ENCODE results near the gene STUM. TPM values are rescaled to one million over a fixed set of nuclear protein-coding genes. Genes with fewer than 3 reads are reported as not detected.

STUM gene
- polyA plus RNA-seq, 1 experiment, result not detected

- CTCF ChIA-PET, result interaction anchor here (1.1 to 1.7 kb wide), 2 partner anchors 14 to 15 kb away, joined by 3 to 9 read pairs; no protein-coding TSS in a partner anchor
- no peak for DNase-seq (ENCODE audit: low read depth)
- Histone ChIP-seq H3K36me3 (ENCODE audit: control insufficient read depth, insufficient read depth, low read length) (no peaks in the 10 kb centered on the region), H3K27me3 (ENCODE audit: control insufficient read depth, insufficient read depth, low read length) (peaks cover 5% of the 10 kb centered on the region), H3K4me3 (ENCODE audit: low read depth, low read length) (no peak overlapping the region)
- POLR2A ChIA-PET, result no interaction called here
- TF ChIP-seq CTCF (IDR thresholded peaks at IDR 0.05; ENCODE audit: insufficient read depth, low read depth, low read length), result no peak
These were observed 15.3 kb upstream of the STUM start for GRCh38 chr1:226533220-226533619.

GRCh38 chr1:226534098-226534497 is 14.5 kb upstream of the STUM start:
- CTCF ChIA-PET, result interaction anchor here (1.2 to 1.7 kb wide), 2 partner anchors 9 to 13 kb away, joined by 3 to 9 read pairs; no protein-coding TSS in a partner anchor
- no peaks in the 10 kb centered on the region for H3K36me3 ChIP-seq (ENCODE audit: control insufficient read depth, insufficient read depth, low read length)
- H3K27me3 ChIP-seq (ENCODE audit: control insufficient read depth, insufficient read depth, low read length), result peaks cover 5% of the 10 kb centered on the region
- no peak for DNase-seq (ENCODE audit: low read depth)
- POLR2A ChIA-PET, result no interaction called here
- H3K4me3 ChIP-seq (ENCODE audit: low read depth, low read length), result no peak overlapping the region
- TF ChIP-seq CTCF (IDR thresholded peaks at IDR 0.05; ENCODE audit: insufficient read depth, low read depth, low read length), result no peak

- TF ChIP-seq CTCF (IDR thresholded peaks at IDR 0.05; ENCODE audit: insufficient read depth, low read depth, low read length), result no peak
- ChIA-PET POLR2A (no interaction called here), CTCF (interaction anchor here (1.2 to 1.7 kb wide), 2 partner anchors 8 to 13 kb away, joined by 3 to 9 read pairs; no protein-coding TSS in a partner anchor)
- H3K27me3 ChIP-seq (ENCODE audit: control insufficient read depth, insufficient read depth, low read length), result peaks cover 4% of the 10 kb centered on the region
- H3K36me3 ChIP-seq (ENCODE audit: control insufficient read depth, insufficient read depth, low read length), result no peaks in the 10 kb centered on the region
- H3K4me3 ChIP-seq (ENCODE audit: low read depth, low read length), result no peak overlapping the region
- no peak for DNase-seq (ENCODE audit: low read depth)
These were observed 13.9 kb upstream of the STUM start for GRCh38 chr1:226534645-226535044.

GRCh38 chr1:226535666-226536065 is 12.9 kb upstream of the STUM start:
- no peaks in the 10 kb centered on the region for H3K36me3 ChIP-seq (ENCODE audit: control insufficient read depth, insufficient read depth, low read length)
- no peaks in the 10 kb centered on the region; the same call in 1 of the 2 replicates for H3K27me3 ChIP-seq (ENCODE audit: control insufficient read depth, insufficient read depth, low read length)
- POLR2A ChIA-PET, result no interaction called here
- no peak for TF ChIP-seq CTCF (IDR thresholded peaks at IDR 0.05; ENCODE audit: insufficient read depth, low read depth, low read length)
- DNase-seq (ENCODE audit: low read depth), result no peak
- no peak overlapping the region for H3K4me3 ChIP-seq (ENCODE audit: low read depth, low read length)
- CTCF ChIA-PET, result interaction anchor here (0.6 kb wide), 1 partner anchor 167 kb away, joined by 3 read pairs; no protein-coding TSS in a partner anchor

- DNase-seq (ENCODE audit: low read depth), result no peak
- no peaks in the 10 kb centered on the region for H3K36me3 ChIP-seq (ENCODE audit: control insufficient read depth, insufficient read depth, low read length)
- H3K4me3 ChIP-seq (ENCODE audit: low read depth, low read length), result no peak overlapping the region
- TF ChIP-seq CTCF (IDR thresholded peaks at IDR 0.05; ENCODE audit: insufficient read depth, low read depth, low read length), result no peak
- peaks cover 2% of the 10 kb centered on the region for H3K27me3 ChIP-seq (ENCODE audit: control insufficient read depth, insufficient read depth, low read length)
- ChIA-PET CTCF (interaction anchor here (0.7 kb wide), 1 partner anchor 85 kb away, joined by 3 read pairs; no protein-coding TSS in a partner anchor), POLR2A (no interaction called here)
These were observed 7.3 kb upstream of the STUM start for GRCh38 chr1:226541231-226541630.

All from BJ (cell line).